HepG2 (cell line): ENCODE results near the gene FUZ. TPM values are rescaled to one million over a fixed set of nuclear protein-coding genes. Genes with fewer than 3 reads are reported as not detected.

ENCODE experiments used
- AGO1 ChIP-seq: fragments of 200-400 bp; formaldehyde crosslinking; IDR thresholded peaks from 2 replicates; pipeline ENCODE4 v1.6.1; 2017; ENCODE audit warnings: mild to moderate bottlenecking, low read depth, low read length, moderate library complexity; ENCODE audit not compliant: poor library complexity, severe bottlenecking
- AKAP8 ChIP-seq: sonication (generic); formaldehyde crosslinking; IDR thresholded peaks from 2 replicates; pipeline ENCODE4 v1.5.1; 2020; ENCODE audit warnings: mild to moderate bottlenecking, missing genetic modification reagents
- CBFB ChIP-seq: sonication (generic); formaldehyde crosslinking; IDR thresholded peaks from 2 replicates; pipeline ENCODE4 v1.4.0; 2020; ENCODE audit warnings: missing genetic modification reagents
- CCAR2 ChIP-seq: fragments of 200-400 bp; formaldehyde crosslinking; optimal IDR thresholded peaks from 2 replicates; pipeline ENCODE3; 2018; ENCODE audit warnings: low read depth, mild to moderate bottlenecking, low read length, moderate library complexity
- HNRNPK ChIP-seq: fragments of 200-400 bp; formaldehyde crosslinking; IDR thresholded peaks from 2 replicates; pipeline ENCODE4 v1.6.1; 2018; ENCODE audit warnings: low read length, low read depth, moderate library complexity, mild to moderate bottlenecking; ENCODE audit not compliant: poor library complexity, severe bottlenecking
- JUNB ChIP-seq: sonication (generic); formaldehyde crosslinking; IDR thresholded peaks from 2 replicates; pipeline ENCODE4 v1.8.0; 2022; ENCODE audit warnings: missing genetic modification reagents, mild to moderate bottlenecking, borderline replicate concordance
- KLF9 ChIP-seq: IDR thresholded peaks from 2 replicates; pipeline ENCODE4 v1.6.1; 2016; ENCODE audit warnings: low read depth
- LRRFIP1 ChIP-seq: sonication (generic); formaldehyde crosslinking; conservative IDR thresholded peaks from 2 replicates; pipeline ENCODE4 v1.4.0; 2020; ENCODE audit warnings: missing genetic modification reagents
- MTA3 ChIP-seq: sonication (generic); formaldehyde crosslinking; IDR thresholded peaks from 2 replicates; pipeline ENCODE4 v1.4.0; 2020; ENCODE audit warnings: missing genetic modification reagents
- PLSCR1 ChIP-seq: sonication (generic); formaldehyde crosslinking; IDR thresholded peaks from 2 replicates; pipeline ENCODE4 v1.5.0; 2020; ENCODE audit warnings: missing genetic modification reagents, mild to moderate bottlenecking, borderline replicate concordance
- RCOR2 ChIP-seq: IDR thresholded peaks from 2 replicates; pipeline ENCODE4 v1.6.1; 2016; ENCODE audit warnings: missing biosample characterization, missing genetic modification reagents
- SETDB1 ChIP-seq: sonication (generic); formaldehyde crosslinking; IDR thresholded peaks from 2 replicates; pipeline ENCODE4 v1.5.1; 2020; ENCODE audit warnings: missing genetic modification reagents, mild to moderate bottlenecking, borderline replicate concordance
- TRIM24 ChIP-seq: sonication (generic); formaldehyde crosslinking; IDR thresholded peaks from 2 replicates; pipeline ENCODE4 v1.8.0; 2022; ENCODE audit warnings: mild to moderate bottlenecking, missing genetic modification reagents
- YY1 ChIP-seq: IDR thresholded peaks from 2 replicates; pipeline ENCODE4 v1.6.1; 2011; ENCODE audit warnings: low read length, low read depth, moderate library complexity, mild to moderate bottlenecking; ENCODE audit not compliant: insufficient read depth, insufficient replicate concordance
- ZBTB38 ChIP-seq: sonication (generic); formaldehyde crosslinking; IDR thresholded peaks from 2 replicates; pipeline ENCODE4 v1.5.1; 2020; ENCODE audit warnings: mild to moderate bottlenecking, missing genetic modification reagents
- ZC3H13 ChIP-seq: sonication (generic); formaldehyde crosslinking; IDR thresholded peaks from 2 replicates; pipeline ENCODE4 v1.8.1; 2023; ENCODE audit warnings: mild to moderate bottlenecking, missing genetic modification reagents, moderate library complexity
- ZNF224 ChIP-seq: sonication (generic); formaldehyde crosslinking; IDR thresholded peaks from 2 replicates; pipeline ENCODE4 v1.5.0; 2020; ENCODE audit warnings: mild to moderate bottlenecking, missing genetic modification reagents
- ZNF530 ChIP-seq: sonication (generic); formaldehyde crosslinking; IDR thresholded peaks from 2 replicates; pipeline ENCODE4 v1.5.0; 2020; ENCODE audit warnings: low read depth, mild to moderate bottlenecking, missing genetic modification reagents
- polyA plus RNA-seq, 8 experiments: library from polyadenylated mRNA; depleted of rRNA in 3 of 8; stranded (reverse) in 7 of 8; unstranded in 1 of 8; fragments of >200 nt; fragmentation: Illumina TruSeq in 4 of 8; extraction: Trizol in 4 of 8; gene quantifications; 2 replicates each; pipeline versions ENCODE4 v1.2.1 to v1.2.3, GENCODE V29; 2011 to 2016; ENCODE audit warnings: low read depth in 4 of 8, missing spikeins in 1 of 8, mixed read lengths in 1 of 8; ENCODE audit not compliant: insufficient read depth in 1 of 8
- total RNA-seq, 5 experiments: library from RNA; depleted of rRNA; stranded (reverse); fragments of >200 nt; fragmentation: Illumina TruSeq; extraction: Trizol; gene quantifications; 2 replicates each; pipeline ENCODE4 v1.2.3, GENCODE V29; 2016; ENCODE audit warnings: low read depth in 1 of 5
- TF ChIP-seq, protein P1 (sequence below): sonication (generic); formaldehyde crosslinking; IDR thresholded peaks from 2 replicates; pipeline ENCODE4 v1.5.1; 2020; ENCODE audit warnings: mild to moderate bottlenecking, missing genetic modification reagents, moderate library complexity
- TF ChIP-seq, protein P2 (sequence below): sonication (generic); formaldehyde crosslinking; IDR thresholded peaks from 2 replicates; pipeline ENCODE4 v1.8.0; 2022; ENCODE audit warnings: missing genetic modification reagents, low read depth, mild to moderate bottlenecking, borderline replicate concordance

FUZ gene
- total and polyA plus RNA-seq, 2 of the 13 experiments (the other 11 are each of a cell fraction or from before 2014, with no cell fraction given), result 0.08 TPM; not detected in 1

DNA sequence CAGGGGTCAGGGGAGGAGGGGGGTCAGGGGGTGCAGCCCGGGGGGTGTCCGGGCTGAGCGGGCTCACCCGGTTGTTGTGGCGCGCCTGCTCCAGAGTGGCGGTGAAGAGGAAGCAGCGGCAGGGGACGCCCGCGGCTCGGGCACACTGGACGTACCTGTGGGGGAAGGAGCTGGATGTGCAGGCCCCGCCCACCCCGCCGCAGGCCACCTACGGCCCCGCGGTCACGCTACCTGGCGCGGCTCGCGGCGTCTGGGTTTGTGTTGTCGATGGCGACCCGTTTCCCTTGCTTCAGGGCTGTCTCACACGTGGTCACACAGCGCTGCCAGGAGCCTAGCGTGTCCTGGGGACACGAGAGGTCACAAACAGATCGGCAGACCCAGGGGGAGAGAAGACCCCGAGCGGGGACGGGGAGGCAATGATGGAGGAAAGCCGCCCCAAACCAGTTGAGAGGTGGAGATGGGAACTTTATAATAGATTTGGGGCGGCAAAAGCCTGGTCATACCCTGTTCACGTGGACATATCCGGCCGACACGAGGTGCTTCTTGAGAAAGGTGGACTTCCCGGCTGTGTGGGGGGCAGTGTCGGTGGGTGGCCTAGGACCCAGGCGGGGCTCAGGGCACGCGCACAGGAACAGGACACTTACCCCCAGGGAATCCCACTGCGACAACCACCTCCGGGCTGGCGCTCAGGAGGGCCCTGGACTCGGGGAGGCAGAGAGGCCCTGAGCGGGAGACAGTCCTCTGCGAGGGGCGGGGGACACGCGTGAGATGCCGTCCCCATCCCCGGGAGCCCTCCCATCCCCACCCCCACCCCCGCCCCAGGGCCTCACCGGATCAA, 48.7 kb upstream of the FUZ start (continued):
- TF ChIP-seq, protein P1, sequence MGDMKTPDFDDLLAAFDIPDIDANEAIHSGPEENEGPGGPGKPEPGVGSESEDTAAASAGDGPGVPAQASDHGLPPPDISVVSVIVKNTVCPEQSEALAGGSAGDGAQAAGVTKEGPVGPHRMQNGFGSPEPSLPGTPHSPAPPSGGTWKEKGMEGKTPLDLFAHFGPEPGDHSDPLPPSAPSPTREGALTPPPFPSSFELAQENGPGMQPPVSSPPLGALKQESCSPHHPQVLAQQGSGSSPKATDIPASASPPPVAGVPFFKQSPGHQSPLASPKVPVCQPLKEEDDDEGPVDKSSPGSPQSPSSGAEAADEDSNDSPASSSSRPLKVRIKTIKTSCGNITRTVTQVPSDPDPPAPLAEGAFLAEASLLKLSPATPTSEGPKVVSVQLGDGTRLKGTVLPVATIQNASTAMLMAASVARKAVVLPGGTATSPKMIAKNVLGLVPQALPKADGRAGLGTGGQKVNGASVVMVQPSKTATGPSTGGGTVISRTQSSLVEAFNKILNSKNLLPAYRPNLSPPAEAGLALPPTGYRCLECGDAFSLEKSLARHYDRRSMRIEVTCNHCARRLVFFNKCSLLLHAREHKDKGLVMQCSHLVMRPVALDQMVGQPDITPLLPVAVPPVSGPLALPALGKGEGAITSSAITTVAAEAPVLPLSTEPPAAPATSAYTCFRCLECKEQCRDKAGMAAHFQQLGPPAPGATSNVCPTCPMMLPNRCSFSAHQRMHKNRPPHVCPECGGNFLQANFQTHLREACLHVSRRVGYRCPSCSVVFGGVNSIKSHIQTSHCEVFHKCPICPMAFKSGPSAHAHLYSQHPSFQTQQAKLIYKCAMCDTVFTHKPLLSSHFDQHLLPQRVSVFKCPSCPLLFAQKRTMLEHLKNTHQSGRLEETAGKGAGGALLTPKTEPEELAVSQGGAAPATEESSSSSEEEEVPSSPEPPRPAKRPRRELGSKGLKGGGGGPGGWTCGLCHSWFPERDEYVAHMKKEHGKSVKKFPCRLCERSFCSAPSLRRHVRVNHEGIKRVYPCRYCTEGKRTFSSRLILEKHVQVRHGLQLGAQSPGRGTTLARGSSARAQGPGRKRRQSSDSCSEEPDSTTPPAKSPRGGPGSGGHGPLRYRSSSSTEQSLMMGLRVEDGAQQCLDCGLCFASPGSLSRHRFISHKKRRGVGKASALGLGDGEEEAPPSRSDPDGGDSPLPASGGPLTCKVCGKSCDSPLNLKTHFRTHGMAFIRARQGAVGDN, result 0 out of 2 replicates have a peak, but pooled peaks have one; percentile 9
- TF ChIP-seq CCAR2, result no peak
- TF ChIP-seq MTA3 (CRISPR knock-in tag), result no peak
- peak; percentile 70; the same call in 1 of the 2 replicates for TF ChIP-seq AKAP8 (CRISPR knock-in tag)
- TF ChIP-seq KLF9, result no peak
- TF ChIP-seq ZNF224, result no peak
- TF ChIP-seq HNRNPK, result no peak
- TF ChIP-seq AGO1, result peak; percentile 36
- no peak for TF ChIP-seq SETDB1 (CRISPR knock-in tag)
- TF ChIP-seq ZC3H13 (CRISPR knock-in tag), result no peak
- TF ChIP-seq, protein P2, sequence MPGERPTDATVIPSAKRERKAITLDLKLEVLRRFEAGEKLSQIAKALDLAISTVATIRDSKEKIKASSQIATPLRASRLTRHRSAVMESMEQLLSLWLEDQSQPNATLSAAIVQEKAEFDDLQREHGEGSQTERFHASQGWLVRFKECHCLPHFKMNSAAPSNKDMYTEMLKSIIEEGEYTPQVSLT (CRISPR knock-in tag), result no peak
- TF ChIP-seq ZBTB38 (CRISPR knock-in tag), result peak; percentile 61; the same call in 1 of the 2 replicates
- no peak for TF ChIP-seq LRRFIP1
- TF ChIP-seq ZNF530 (CRISPR knock-in tag), result no peak
- no peak for TF ChIP-seq JUNB (CRISPR knock-in tag)
- no peak for TF ChIP-seq RCOR2 (CRISPR knock-in tag)
- no peak for TF ChIP-seq PLSCR1
- no peak for TF ChIP-seq CBFB (CRISPR knock-in tag)
- TF ChIP-seq TRIM24 (CRISPR knock-in tag), result no peak
- TF ChIP-seq YY1, result no peak
